Parathyroid adenoma (tissue), 2 donors: Measurements from ENCODE around the gene GRAMD2A.

Experiments
- H2AFZ ChIP-seq: fragments of 300-600 bp; sonication (generic); one replicate; pipeline ENCODE4 v1.7.0; 2017; ENCODE audit warnings: antibody characterized with exemption, mild to moderate bottlenecking
- H3K27ac ChIP-seq: fragments of 300-600 bp; sonication (generic); one replicate; pipeline ENCODE4 v1.7.0; 2017
- H3K27me3 ChIP-seq: fragments of 300-600 bp; sonication (generic); one replicate; pipeline ENCODE4 v1.7.0; 2017; ENCODE audit warnings: low read length; ENCODE audit not compliant: control insufficient read depth, insufficient read depth
- H3K36me3 ChIP-seq: fragments of 300-600 bp; sonication (generic); one replicate; pipeline ENCODE4 v1.7.0; 2017; ENCODE audit warnings: low read length; ENCODE audit not compliant: control insufficient read depth, insufficient read depth
- H3K4me1 ChIP-seq: fragments of 300-600 bp; sonication (generic); one replicate; pipeline ENCODE4 v1.7.0; 2017; ENCODE audit warnings: control low read depth
- H3K4me2 ChIP-seq: fragments of 300-600 bp; sonication (generic); one replicate; pipeline ENCODE4 v1.7.0; 2017; ENCODE audit warnings: low read length
- H3K4me3 ChIP-seq: fragments of 300-600 bp; sonication (generic); one replicate; pipeline ENCODE4 v1.7.0; 2017; ENCODE audit warnings: low read depth, low read length
- H3K79me2 ChIP-seq: fragments of 300-600 bp; sonication (generic); one replicate; pipeline ENCODE4 v1.7.0; 2017; ENCODE audit warnings: control low read depth
- H3K9ac ChIP-seq: fragments of 300-600 bp; sonication (generic); one replicate; pipeline ENCODE4 v1.7.0; 2017; ENCODE audit warnings: mild to moderate bottlenecking
- H3K9me3 ChIP-seq: fragments of 300-600 bp; sonication (generic); one replicate; pipeline ENCODE4 v1.7.0; 2017; ENCODE audit warnings: low read length; ENCODE audit not compliant: control insufficient read depth
- CTCF ChIP-seq: fragments of 300-600 bp; sonication (generic); IDR thresholded peaks from one replicate; pipeline ENCODE4 v1.7.0; 2017; ENCODE audit warnings: antibody characterized with exemption, mild to moderate bottlenecking
- donor health status: primary hyperparathyroidism.

GRAMD2A gene

GRCh38 chr15:72183781-72184164 lies 13.8 kb downstream of the GRAMD2A start:
- H3K36me3 ChIP-seq = no peaks in the 10 kb centered on the region
- H3K9me3 ChIP-seq = no peaks in the 10 kb centered on the region
- H3K79me2 ChIP-seq = no peaks in the 10 kb centered on the region
- H2AFZ ChIP-seq = no peak overlapping the region
- H3K4me2 ChIP-seq = no peak overlapping the region
- H3K4me3 ChIP-seq = no peak overlapping the region
- no peak overlapping the region for H3K9ac ChIP-seq
- H3K27ac ChIP-seq = no peak overlapping the region
- H3K27me3 ChIP-seq = no peaks in the 10 kb centered on the region
- no peak for TF ChIP-seq CTCF
- peaks cover 4% of the 10 kb centered on the region for H3K4me1 ChIP-seq

GRCh38 chr15:72182673-72183072 lies 14.9 kb downstream of the GRAMD2A start:
- H3K9me3 ChIP-seq = no peaks in the 10 kb centered on the region
- H3K4me2 ChIP-seq = no peak overlapping the region
- H2AFZ ChIP-seq = no peak overlapping the region
- no peaks in the 10 kb centered on the region for H3K36me3 ChIP-seq
- no peak overlapping the region for H3K9ac ChIP-seq
- H3K27me3 ChIP-seq = no peaks in the 10 kb centered on the region
- H3K79me2 ChIP-seq = no peaks in the 10 kb centered on the region
- H3K4me1 ChIP-seq = peaks cover 4% of the 10 kb centered on the region
- H3K27ac ChIP-seq = no peak overlapping the region
- H3K4me3 ChIP-seq = no peak overlapping the region
- TF ChIP-seq CTCF = no peak

DNA sequence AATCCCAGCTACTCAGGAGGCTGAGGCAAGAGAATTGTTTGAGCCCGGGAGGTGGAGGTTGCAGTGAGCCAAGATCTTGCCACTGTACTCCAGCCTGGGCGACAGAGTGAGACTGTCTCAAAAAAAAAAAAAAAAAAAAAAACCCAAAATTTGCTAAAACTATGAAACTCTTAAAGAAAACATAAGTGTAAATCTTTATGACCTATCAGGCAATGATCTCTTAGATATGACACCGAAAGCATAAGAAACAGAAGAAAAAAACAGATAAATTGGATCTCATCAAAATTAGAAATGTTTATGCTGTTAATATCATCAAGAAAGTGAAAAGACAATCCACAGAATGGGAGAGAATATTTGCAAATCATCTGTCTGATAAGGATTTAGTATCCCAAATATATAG lies 15.3 kb downstream of the GRAMD2A start:
- H3K9ac ChIP-seq = no peak overlapping the region
- no peak overlapping the region for H3K27ac ChIP-seq
- no peak overlapping the region for H3K4me3 ChIP-seq
- H2AFZ ChIP-seq = no peak overlapping the region
- no peak overlapping the region for H3K4me2 ChIP-seq
- no peaks in the 10 kb centered on the region for H3K79me2 ChIP-seq
- TF ChIP-seq CTCF = no peak
- H3K4me1 ChIP-seq = peaks cover 4% of the 10 kb centered on the region
- no peaks in the 10 kb centered on the region for H3K36me3 ChIP-seq
- H3K27me3 ChIP-seq = no peaks in the 10 kb centered on the region
- no peaks in the 10 kb centered on the region for H3K9me3 ChIP-seq

GRCh38 chr15:72180761-72181324 lies 16.7 kb downstream of the GRAMD2A start:
- H3K36me3 ChIP-seq = no peaks in the 10 kb centered on the region
- no peak overlapping the region for H3K27ac ChIP-seq
- H3K9ac ChIP-seq = no peak overlapping the region
- no peak overlapping the region for H2AFZ ChIP-seq
- H3K4me1 ChIP-seq = peaks cover 4% of the 10 kb centered on the region
- no peak overlapping the region for H3K4me3 ChIP-seq
- no peaks in the 10 kb centered on the region for H3K9me3 ChIP-seq
- no peaks in the 10 kb centered on the region for H3K79me2 ChIP-seq
- TF ChIP-seq CTCF = no peak
- no peaks in the 10 kb centered on the region for H3K27me3 ChIP-seq
- H3K4me2 ChIP-seq = no peak overlapping the region

- Histone ChIP-seq H3K79me2 (no peaks in the 10 kb centered on the region), H3K9me3 (no peaks in the 10 kb centered on the region), H3K27me3 (no peaks in the 10 kb centered on the region), H3K4me1 (peaks cover 4% of the 10 kb centered on the region), H3K9ac (no peak overlapping the region), H3K27ac (no peak overlapping the region), H2AFZ (no peak overlapping the region), H3K36me3 (no peaks in the 10 kb centered on the region), H3K4me2 (no peak overlapping the region), H3K4me3 (no peak overlapping the region)
- no peak for TF ChIP-seq CTCF
Observed at GRCh38 chr15:72179950-72180581, 17.5 kb downstream of the GRAMD2A start.
